Measurements from ENCODE around the gene FAM228B.
"Not testable (repeated sequence)": the region's sequence is repeated elsewhere in the genome, so short reads cannot be mapped to it uniquely, and the experiment has no call there.

The FAM228B gene

GRCh38 chr2:24104110-24104650 lies 19.1 kb upstream of the FAM228B start:
- no peak for DNase-seq

- no peak for DNase-seq
Measured at GRCh38 chr2:24104906-24105305, 18.4 kb upstream of the FAM228B start.

GRCh38 chr2:24105816-24106215 lies 17.5 kb upstream of the FAM228B start:
- DNase-seq, result no peak

DNA sequence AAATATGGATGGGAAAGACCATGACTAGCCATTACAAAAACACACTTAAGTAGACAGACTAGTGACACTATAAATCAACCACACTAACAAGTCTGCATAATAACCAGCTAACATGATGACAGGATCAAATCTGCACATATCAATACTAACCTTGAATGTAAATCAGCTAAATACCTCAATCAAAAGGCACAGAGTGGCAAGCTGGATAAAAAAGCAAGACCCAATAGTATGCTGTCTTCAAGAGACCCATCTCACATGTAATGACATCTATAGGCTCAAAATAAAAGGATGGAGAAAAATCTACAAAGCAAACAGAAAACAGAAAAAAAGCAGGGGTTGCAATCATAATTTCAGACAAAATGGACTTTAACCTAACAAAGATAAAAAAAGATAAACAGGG lies 16.5 kb upstream of the FAM228B start:
- DNase-seq, result no peak

GRCh38 chr2:24107336-24107735 lies 15.9 kb upstream of the FAM228B start:
- no peak for DNase-seq

DNA sequence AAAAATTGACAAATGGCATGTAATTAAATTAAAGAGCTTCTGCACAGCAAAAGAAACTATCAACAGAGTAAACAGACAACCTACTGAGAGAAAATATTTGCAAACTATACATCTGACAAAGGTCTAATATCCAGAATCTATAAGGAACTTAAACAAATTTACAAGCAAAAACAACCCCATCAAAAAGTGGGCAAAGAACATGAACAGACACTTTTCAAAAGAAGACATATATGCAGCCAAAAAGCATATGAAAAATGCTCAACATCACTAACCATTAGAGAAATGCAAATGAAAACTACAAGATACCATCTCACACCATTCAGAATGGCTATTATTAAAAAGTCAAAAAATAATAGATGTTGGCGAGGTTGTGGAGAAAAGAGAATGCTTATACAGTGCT lies 13.8 kb upstream of the FAM228B start:
- DNase-seq, result not testable (repeated sequence)

GRCh38 chr2:24110660-24111303 lies 12.5 kb upstream of the FAM228B start:
- DNase-seq, result no peak

DNA sequence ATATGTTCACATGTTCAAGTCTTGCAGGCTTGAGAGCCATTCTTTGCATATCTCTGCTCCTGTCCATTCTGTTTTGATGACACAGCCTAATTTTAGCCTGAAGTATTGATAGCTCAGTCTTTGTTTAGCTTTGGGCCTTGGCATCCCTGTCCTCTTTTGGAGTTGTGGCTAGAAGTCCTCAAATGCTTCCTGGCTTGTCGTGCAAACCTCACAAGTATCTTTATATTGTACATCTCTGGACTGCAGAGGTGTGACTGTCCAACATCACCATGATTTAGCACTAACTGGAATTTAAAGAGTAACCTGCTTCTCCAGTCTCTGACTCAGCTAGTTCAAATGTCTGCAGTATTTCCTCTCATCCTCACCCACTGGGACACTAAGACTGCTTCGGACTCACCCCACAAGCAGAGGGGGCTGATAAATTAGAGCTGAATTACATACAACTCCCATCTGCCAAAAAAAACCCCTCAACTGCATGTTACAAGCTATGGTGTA lies 11.8 kb upstream of the FAM228B start:
- no peak for DNase-seq

DNA sequence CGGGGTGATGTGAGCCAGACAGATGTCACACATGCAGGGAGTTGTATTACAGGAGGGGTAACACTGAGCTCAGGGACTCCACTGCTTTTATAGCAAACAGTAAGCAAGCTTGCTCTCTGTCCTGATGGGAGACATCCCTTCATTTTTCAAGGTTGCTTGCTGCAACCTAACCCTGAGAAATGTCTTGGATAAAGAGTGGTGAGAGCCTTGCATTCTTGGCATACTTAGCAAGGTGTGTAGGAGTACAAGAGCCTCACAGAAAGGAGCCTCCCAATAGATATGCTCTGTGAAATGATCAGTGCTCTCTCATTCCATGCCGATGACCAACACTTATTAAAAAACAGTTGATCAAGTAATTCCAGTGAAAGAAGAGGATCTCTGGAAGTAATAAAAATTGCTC lies 8.2 kb upstream of the FAM228B start:
- DNase-seq, result no peak

- no peak for DNase-seq
Measured at GRCh38 chr2:24117902-24118301, 5.4 kb upstream of the FAM228B start.

DNA sequence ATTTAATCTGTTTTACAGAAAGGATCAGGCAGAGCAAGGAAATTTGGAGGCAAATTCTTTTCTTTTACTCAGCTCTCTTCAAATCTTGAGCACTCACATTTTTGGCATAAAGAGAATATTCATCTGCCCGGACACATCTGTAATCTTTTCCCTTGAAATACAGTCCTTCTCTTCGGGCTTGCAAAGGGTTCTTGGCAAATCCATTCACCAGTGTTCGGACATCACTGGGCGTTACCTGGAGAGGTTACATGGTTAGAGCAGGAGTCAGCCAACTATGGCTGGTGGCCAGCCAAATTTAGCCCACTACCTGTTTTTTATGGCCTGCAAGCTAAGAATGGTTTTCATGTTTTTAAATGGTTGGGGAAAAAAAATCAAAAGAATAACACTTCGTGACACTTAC lies 2.2 kb upstream of the FAM228B start:
- DNase-seq, result no peak

DNA sequence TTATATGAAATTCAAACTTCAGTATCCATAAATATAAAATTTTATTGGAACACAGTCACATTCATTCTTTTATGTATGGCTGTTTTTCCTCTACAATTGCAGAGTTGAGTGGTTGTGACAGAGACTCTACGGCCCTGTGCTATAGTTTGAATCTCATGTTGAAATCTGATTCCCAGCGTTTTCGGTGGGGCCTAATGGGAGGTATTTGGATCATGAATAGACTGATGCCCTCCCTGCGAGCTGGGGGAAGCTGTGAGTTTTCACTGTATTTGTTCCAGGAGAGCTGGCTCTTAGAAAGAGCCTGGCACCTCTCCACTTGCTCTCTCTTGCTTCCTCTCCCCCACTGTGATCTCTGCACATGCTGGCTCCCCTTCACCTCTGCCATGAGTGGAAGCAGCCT lies 1.8 kb upstream of the FAM228B start:
- no peak for DNase-seq

DNA sequence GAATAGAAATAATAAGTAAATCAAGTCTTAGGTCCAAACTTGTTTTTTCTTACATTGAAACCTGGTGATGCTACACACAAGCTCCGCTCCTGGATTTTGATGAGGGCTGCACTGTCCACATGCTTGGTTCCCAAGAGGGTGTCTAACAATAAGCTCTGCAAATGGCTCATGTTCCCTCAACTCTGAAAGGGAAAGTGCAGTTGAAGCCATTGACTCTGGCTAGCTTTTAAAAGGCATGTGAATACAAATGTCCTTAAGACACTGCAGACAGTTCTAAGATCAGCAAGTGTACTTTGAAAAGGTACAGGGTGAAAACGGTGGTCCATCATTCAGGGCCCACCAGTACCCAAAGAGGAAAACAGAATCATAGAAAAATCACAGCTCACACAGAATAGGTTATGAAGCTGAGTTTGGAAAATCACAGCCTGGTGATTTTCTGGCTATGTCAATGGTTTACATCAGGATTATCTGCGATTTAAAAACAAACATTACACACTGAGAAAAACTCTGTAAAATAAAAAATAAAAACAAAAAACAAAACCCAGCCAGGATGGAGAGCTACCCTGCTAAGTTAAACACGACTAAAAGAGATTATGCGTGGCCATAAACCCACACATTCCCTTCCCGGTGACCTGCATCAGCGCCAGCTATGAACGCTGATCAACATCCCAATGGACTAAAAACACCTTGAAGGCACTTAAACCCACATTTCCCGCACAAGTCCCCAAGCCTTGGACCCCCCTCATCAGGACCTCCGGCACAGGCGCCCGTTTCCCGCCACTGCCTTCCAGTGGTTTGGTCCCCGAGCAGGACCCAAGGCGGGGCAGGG lies 689 bp upstream of the FAM228B start:
- DNase-seq, result peak; percentile 7

- DNase-seq, result peak; percentile 65
Measured at GRCh38 chr2:24123922-24124580, 782 bp downstream of the FAM228B start.

DNA sequence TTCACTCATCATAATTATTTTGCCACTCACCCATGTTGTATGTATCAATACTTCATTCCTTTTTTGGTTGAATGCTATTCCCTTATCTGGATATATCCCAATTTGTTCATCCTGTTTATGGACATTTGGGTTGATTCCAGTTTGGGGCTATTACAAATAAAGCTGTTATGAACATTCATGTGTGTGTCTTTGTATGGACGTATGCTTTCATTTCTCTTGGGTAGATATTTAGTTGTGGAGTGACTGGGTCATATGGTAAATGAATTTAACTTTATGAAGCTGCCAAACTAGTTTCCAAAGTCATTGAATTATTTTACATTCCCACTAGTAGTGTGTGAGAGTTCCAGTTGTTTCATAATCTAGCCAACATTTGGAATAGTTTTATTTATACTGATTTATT lies 2.7 kb downstream of the FAM228B start:
- DNase-seq, result no peak

- no peak for DNase-seq
Measured at GRCh38 chr2:24132543-24132942, 9.3 kb downstream of the FAM228B start.

DNA sequence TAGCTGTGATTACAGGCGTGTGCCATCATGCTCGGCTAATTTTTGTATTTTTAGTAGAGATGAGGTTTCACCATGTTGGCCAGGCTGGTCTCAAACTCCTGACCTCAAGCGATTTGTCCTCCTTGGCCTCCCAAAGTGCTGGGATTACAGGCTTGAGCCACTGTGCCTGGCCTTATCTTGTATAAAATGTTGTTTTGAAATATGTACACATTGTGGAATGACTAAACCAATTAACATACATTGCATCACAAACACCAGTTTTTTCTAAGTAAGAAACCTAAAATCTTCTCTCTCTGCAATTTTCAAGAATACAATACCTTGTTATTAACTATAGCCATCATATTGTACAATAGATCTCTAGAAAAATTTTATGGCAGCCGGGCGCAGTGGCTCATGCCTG lies 17.0 kb downstream of the FAM228B start:
- DNase-seq, result not testable (repeated sequence)

- DNase-seq, result peak; percentile 2
Measured at GRCh38 chr2:24147364-24147763, 24.1 kb downstream of the FAM228B start.

- DNase-seq, result no peak
Measured at GRCh38 chr2:24152413-24153197, 29.3 kb downstream of the FAM228B start.

- DNase-seq, result no peak
Measured at GRCh38 chr2:24153478-24153877, 30.2 kb downstream of the FAM228B start.

DNA sequence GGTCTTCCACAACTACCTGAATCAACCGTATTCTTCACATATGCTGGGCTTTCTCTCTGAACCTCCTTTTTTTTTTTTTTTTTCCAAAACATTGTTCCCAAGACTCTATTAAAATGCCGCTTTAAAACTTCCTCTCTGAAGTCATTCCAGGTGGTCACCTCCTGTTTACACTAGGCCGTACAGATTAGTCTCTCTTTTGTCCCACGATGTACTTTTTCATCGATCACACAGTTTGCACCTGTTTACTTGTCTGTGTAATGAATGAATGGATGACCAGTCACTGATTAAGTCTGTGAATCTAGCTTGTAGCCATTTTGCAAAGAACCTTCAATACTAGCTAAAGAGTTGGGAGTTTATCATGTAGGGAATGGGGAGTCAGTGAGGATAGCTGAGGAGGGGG lies 34.9 kb downstream of the FAM228B start:
- peak; percentile 5 for DNase-seq

DNA sequence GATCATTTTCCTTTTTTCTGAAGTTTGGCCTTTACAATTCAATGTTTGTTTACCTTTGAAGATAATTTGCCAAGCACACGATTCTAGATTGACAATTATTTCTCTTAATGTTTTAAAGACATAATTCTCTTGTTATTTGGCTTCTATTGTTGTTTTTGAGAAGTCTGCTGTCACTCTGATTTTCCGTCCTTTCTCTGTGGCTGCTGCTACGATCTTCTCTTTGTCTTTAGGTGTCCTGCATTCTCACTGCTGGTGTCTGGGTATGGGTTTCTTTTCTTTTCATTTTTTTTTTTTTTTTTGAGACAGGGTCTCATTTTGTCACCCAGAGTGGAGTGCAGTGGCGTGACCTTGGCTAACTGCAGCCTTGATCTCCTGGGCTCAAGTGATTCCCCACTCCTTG lies 36.4 kb downstream of the FAM228B start:
- DNase-seq, result no peak

DNA sequence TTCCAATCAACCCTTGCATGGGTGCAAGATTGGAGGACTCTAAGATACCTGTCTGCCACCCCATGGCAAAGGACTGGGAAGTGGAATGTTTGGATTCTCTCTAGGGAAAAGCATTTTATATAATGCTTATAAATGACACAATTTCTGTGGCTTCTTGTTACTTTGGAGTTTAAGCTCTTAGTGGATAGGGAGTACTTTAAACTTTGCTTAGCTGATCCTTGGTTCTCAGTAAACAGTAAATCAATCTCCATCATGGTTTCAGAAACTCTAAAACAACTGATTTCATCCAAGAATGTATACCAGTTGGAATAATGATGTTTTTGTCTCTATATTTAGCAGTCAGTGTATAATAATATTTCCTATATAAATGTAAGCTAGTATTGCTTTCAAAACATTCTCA lies 37.5 kb downstream of the FAM228B start:
- DNase-seq, result no peak

All from DMS53 (cell line).